ENCODE results near the gene NEGR1.

- no peak for TF ChIP-seq CTCF (IDR thresholded peaks at IDR 0.05)
- no peak for TF ChIP-seq POLR2A (IDR thresholded peaks at IDR 0.05)
- TF ChIP-seq EP300 (IDR thresholded peaks at IDR 0.05), result no peak
Measured at GRCh38 chr1:71869326-71869725, 413.0 kb downstream of the NEGR1 start.

All from gastroesophageal sphincter (tissue), 3 donors.